PC-3 (cell line): ENCODE measurements around the gene MUTYH. TPM values are rescaled to one million over a fixed set of nuclear protein-coding genes. Genes with fewer than 3 reads are reported as not detected.
A peak's percentile ranks its signal among the peaks of the same experiment; 100 is the strongest.

Experiments
- ATAC-seq: fragments of 200-7000 bp; cut with Tn5 transposase; 2 replicates; pipeline ENCODE4 v1.9.1; 2020; ENCODE audit warnings: mild to moderate bottlenecking, moderate library complexity
- BruUV-seq: library from RNA; stranded (reverse); fragments of 400-500 nt; replicated peaks from 2 replicates; lab custom pipeline; 2021; lab: Mats Ljungman, UMichigan
- CTCF ChIA-PET: fragments of 300-600 bp; sonication (Branson Sonifier 250); formaldehyde crosslinking; loops from one replicate; lab custom pipeline; 2022; ENCODE audit warnings: antibody characterized with exemption; lab: Charles Lee
- POLR2A ChIA-PET: fragments of 300-600 bp; sonication (Branson Sonifier 250); formaldehyde crosslinking; loops from one replicate; lab custom pipeline; 2022; ENCODE audit warnings: antibody characterized with exemption; ENCODE audit not compliant: unreplicated experiment; lab: Charles Lee
- DNase-seq: peaks from one replicate; pipeline ENCODE4 v3.0.0-alpha.2; 2015
- H2AFZ ChIP-seq: fragments of 300-600 bp; sonication (generic); 2 replicates; pipeline ENCODE4 v1.6.0; 2016; ENCODE audit warnings: antibody characterized with exemption, low read length
- H3F3A ChIP-seq: fragments of 300-600 bp; sonication (generic); one replicate; pipeline ENCODE4 v1.6.0; 2017; ENCODE audit warnings: antibody characterized with exemption, low read length, control low read depth, mild to moderate bottlenecking; ENCODE audit not compliant: unreplicated experiment
- H3K27ac ChIP-seq: fragments of 300-600 bp; sonication (generic); 2 replicates; pipeline ENCODE4 v1.5.1; 2016; ENCODE audit warnings: mild to moderate bottlenecking, low read length
- H3K27me3 ChIP-seq: fragments of 300-600 bp; sonication (generic); 2 replicates; pipeline ENCODE4 v1.6.1; 2016; ENCODE audit warnings: low read length, mixed read lengths
- H3K36me3 ChIP-seq: fragments of 300-600 bp; sonication (generic); 2 replicates; pipeline ENCODE4 v1.6.1; 2016; ENCODE audit warnings: low read depth, mixed run types, low read length, mixed read lengths
- H3K4me1 ChIP-seq: fragments of 300-600 bp; sonication (generic); 2 replicates; pipeline ENCODE4 v1.5.1; 2016; ENCODE audit warnings: low read length; ENCODE audit not compliant: insufficient read depth
- H3K4me2 ChIP-seq: fragments of 300-600 bp; sonication (generic); 2 replicates; pipeline ENCODE4 v1.6.0; 2016; ENCODE audit warnings: low read length
- H3K4me3 ChIP-seq: fragments of 300-600 bp; sonication (generic); 2 replicates; pipeline ENCODE4 v1.5.1; 2016; ENCODE audit warnings: mild to moderate bottlenecking, low read length, mixed read lengths
- H3K79me2 ChIP-seq: fragments of 300-600 bp; sonication (generic); 2 replicates; pipeline ENCODE4 v1.6.1; 2017; ENCODE audit warnings: low read length, mixed read lengths
- H3K9ac ChIP-seq: fragments of 300-600 bp; sonication (generic); 2 replicates; pipeline ENCODE4 v1.6.0; 2016; ENCODE audit warnings: mild to moderate bottlenecking, low read length
- H3K9me2 ChIP-seq: fragments of 300-600 bp; sonication (generic); replicated peaks from 2 replicates; pipeline ENCODE4 v1.6.1; 2016; ENCODE audit warnings: mixed run types, low read length, mixed read lengths
- H3K9me3 ChIP-seq: fragments of 300-600 bp; sonication (generic); 2 replicates; pipeline ENCODE4 v1.6.1; 2016; ENCODE audit warnings: low read length, mixed read lengths
- H4K20me1 ChIP-seq: fragments of 300-600 bp; sonication (generic); 2 replicates; pipeline ENCODE4 v1.6.1; 2016; ENCODE audit warnings: low read length, mixed read lengths
- CTCF ChIP-seq: fragments of 300-600 bp; sonication (generic); conservative IDR thresholded peaks from 2 replicates; pipeline ENCODE4 v1.5.1; 2017; ENCODE audit warnings: antibody characterized with exemption, low read depth, mild to moderate bottlenecking, low read length
- EZH2 ChIP-seq: fragments of 300-600 bp; sonication (generic); IDR thresholded peaks from one replicate; pipeline ENCODE4 v1.6.1; 2017; ENCODE audit warnings: antibody characterized with exemption, mild to moderate bottlenecking, low read length; ENCODE audit not compliant: unreplicated experiment
- EZH2phosphoT487 ChIP-seq: fragments of 300-600 bp; sonication (generic); IDR thresholded peaks from 2 replicates; pipeline ENCODE4 v1.6.1; 2018; ENCODE audit warnings: mild to moderate bottlenecking, antibody characterized with exemption, low read length, borderline replicate concordance
- intact Hi-C: fragments of 100-400 bp; cut with micrococcal nuclease; formaldehyde crosslinking; loops from 2 replicates; pipeline ENCODE4 v1.9.0; 2023
- total RNA-seq: library from RNA; depleted of rRNA; stranded (reverse); fragments of >200 nt; gene quantifications from 2 replicates; pipeline ENCODE4 v1.2.3, GENCODE V29; 2014

The MUTYH gene
- total RNA-seq, 1 experiment from 2014 or later = 22.8 TPM

GRCh38 chr1:45334308-45335245 is 5.7 kb downstream of the MUTYH start:
- peaks cover 39% of the 10 kb centered on the region for H3K4me1 ChIP-seq
- peak; percentile 39 for DNase-seq

GRCh38 chr1:45332346-45332720 is 7.9 kb downstream of the MUTYH start:
- H3K27ac ChIP-seq = no peak overlapping the region
- no peaks in the 10 kb centered on the region for H3K27me3 ChIP-seq
- peaks cover 38% of the 10 kb centered on the region for H3K4me1 ChIP-seq
- no peak for ATAC-seq
- H3K9me2 ChIP-seq = no peaks in the 10 kb centered on the region
- H3F3A ChIP-seq = no peaks in the 10 kb centered on the region
- H2AFZ ChIP-seq = no peak overlapping the region
- no peak for TF ChIP-seq EZH2
- TF ChIP-seq EZH2phosphoT487 = no peak
- no peak for TF ChIP-seq CTCF
- POLR2A ChIA-PET = no interaction called here
- BruUV-seq = no TSS peak
- no peaks in the 10 kb centered on the region for H3K36me3 ChIP-seq
- no peaks in the 10 kb centered on the region for H4K20me1 ChIP-seq
- H3K79me2 ChIP-seq = no peaks in the 10 kb centered on the region
- no peak for DNase-seq
- H3K4me3 ChIP-seq = no peak overlapping the region
- CTCF ChIA-PET = no interaction called here
- intact Hi-C loops = no loop called here
- H3K9me3 ChIP-seq = no peaks in the 10 kb centered on the region
- no peak overlapping the region for H3K9ac ChIP-seq
- no peak overlapping the region for H3K4me2 ChIP-seq

More at GRCh38 chr1:45334308-45335245, 5.7 kb downstream of the MUTYH start:
- Histone ChIP-seq H3K4me2 (no peak overlapping the region), H3F3A (no peaks in the 10 kb centered on the region), H3K4me3 (no peak overlapping the region), H3K36me3 (no peaks in the 10 kb centered on the region), H3K9me3 (no peaks in the 10 kb centered on the region), H3K27me3 (no peaks in the 10 kb centered on the region), H3K9ac (no peak overlapping the region), H3K27ac (peak overlapping the region; percentile 68), H3K9me2 (no peaks in the 10 kb centered on the region), H2AFZ (no peak overlapping the region), H3K79me2 (peaks cover 10% of the 10 kb centered on the region), H4K20me1 (no peaks in the 10 kb centered on the region)
- CTCF ChIA-PET = interaction anchor here (1.1 kb wide), 1 partner anchor 31 kb away, joined by 7 read pairs; no protein-coding TSS in a partner anchor
- TF ChIP-seq EZH2 = no peak
- no peak for TF ChIP-seq CTCF
- TF ChIP-seq EZH2phosphoT487 = no peak
- no peak for ATAC-seq
- POLR2A ChIA-PET = no interaction called here
- BruUV-seq = no TSS peak
- intact Hi-C loops = no loop called here
